ENCODE data around the gene KLK4. TPM values are rescaled to one million over a fixed set of nuclear protein-coding genes. Genes with fewer than 3 reads are reported as not detected.

Gene KLK4
- total and polyA plus RNA-seq, 10 of the 15 experiments (the other 5 are each of a cell fraction or from before 2014, with no cell fraction given) = 0.06 to 0.31 TPM; not detected in 8

GRCh38 chr19:50870417-50871089 lies 40.6 kb downstream of the KLK4 start:
- Histone ChIP-seq H4K20me1 (ENCODE audit: control insufficient read depth, insufficient read depth) (no peaks in the 10 kb centered on the region), H3K79me2 (ENCODE audit: control insufficient read depth, insufficient read depth, low read length) (no peaks in the 10 kb centered on the region), H3K27me3 (replicated peaks in 1 of 2; ENCODE audit: control insufficient read depth in 2 of 2, insufficient read depth in 2 of 2, low read length in 1 of 2) (peaks cover 0 to 2% of the 10 kb centered on the region in 2 experiments; a peak in 1 of 4 replicates), H3K9me3 (replicated peaks; ENCODE audit: control insufficient read depth, insufficient read depth, low read length) (no peaks in the 10 kb centered on the region; the same call in 2 of the 3 replicates), H2AFZ (ENCODE audit: control insufficient read depth, low read depth, low read length) (peak overlapping the region; percentile 41; the same call in 1 of the 2 replicates), H3K4me2 (ENCODE audit: control insufficient read depth, insufficient read depth) (no peak overlapping the region), H3K9ac (ENCODE audit: control insufficient read depth, insufficient read depth, low read length) (no peak overlapping the region), H3K4me1 (ENCODE audit: control insufficient read depth, insufficient read depth, low read length) (peaks cover under 1% of the 10 kb centered on the region; the same call in 1 of the 2 replicates), H3K36me3 (ENCODE audit: control insufficient read depth in 2 of 2, insufficient read depth in 2 of 2, low read length in 1 of 2) (no peaks in the 10 kb centered on the region), H3K4me3 (no peak overlapping the region), H3K27ac (ENCODE audit: control insufficient read depth, insufficient read depth) (no peak overlapping the region)
- WGBS (ENCODE audit: insufficient coverage, insufficient replicate concordance, low lambda C conversion rate, missing lambda C conversion rate) = 43% methylated on average over 26 of the region's 26 CpGs
- no TSS peak for BruUV-seq (replicated peaks)
- FAIRE-seq (no peak), DNase-seq (ENCODE audit: low read depth, low spot score) (no peak), ATAC-seq (no peak)
- SMC1A ChIA-PET (ENCODE audit: uncharacterized antibody, unreplicated experiment) = no interaction called here
- in situ Hi-C loops (cut with MboI) (no loop called here), intact Hi-C loops (cut with micrococcal nuclease; ENCODE audit: unreplicated experiment) (no loop called here)
- CTCF ChIA-PET = interaction anchor here (1.1 kb wide), 1 partner anchor 8 kb away, joined by 3 read pairs; no protein-coding TSS in a partner anchor
- POLR2A ChIA-PET = no interaction called here
- RAD21 ChIA-PET (ENCODE audit: unreplicated experiment) = no interaction called here
- TF ChIP-seq POLR2A (IDR thresholded peaks at IDR 0.05; ENCODE audit: low read depth, low read length) (0 out of 2 replicates have a peak, but pooled peaks have one; percentile 34), CREB1 (IDR thresholded peaks at IDR 0.05; ENCODE audit: low read depth) (peak; percentile 95), RAD21 (IDR thresholded peaks at IDR 0.05; ENCODE audit: insufficient read depth, low read depth, low read length) (peak; percentile 47), FOXK2 (IDR thresholded peaks at IDR 0.05) (no peak), RFX5 (IDR thresholded peaks at IDR 0.05; ENCODE audit: low read depth, low read length) (no peak), FOXM1 (IDR thresholded peaks at IDR 0.05; ENCODE audit: low read depth, low read length) (no peak), RCOR1 (conservative IDR thresholded peaks at IDR 0.05; ENCODE audit: low read depth, low read length) (no peak), CTCF (IDR thresholded peaks at IDR 0.05 in 2 of 3, conservative IDR thresholded peaks at IDR 0.05 in 1 of 3; ENCODE audit: control insufficient read depth in 2 of 3, extremely low read depth in 1 of 3, insufficient read depth in 1 of 3, low read depth in 3 of 3, low read length in 3 of 3) (peak in 1 of 3 experiments; percentile 35; a peak in 2 of 6 replicates), CREM (IDR thresholded peaks at IDR 0.05; ENCODE audit: low read depth) (peak; percentile 96), RUNX3 (IDR thresholded peaks at IDR 0.05; ENCODE audit: low read length) (peak; percentile 24; the same call in 1 of the 2 replicates), STAT1 (conservative IDR thresholded peaks at IDR 0.05) (no peak)
- TF ChIP-seq, protein P1, sequence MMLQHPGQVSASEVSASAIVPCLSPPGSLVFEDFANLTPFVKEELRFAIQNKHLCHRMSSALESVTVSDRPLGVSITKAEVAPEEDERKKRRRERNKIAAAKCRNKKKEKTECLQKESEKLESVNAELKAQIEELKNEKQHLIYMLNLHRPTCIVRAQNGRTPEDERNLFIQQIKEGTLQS (IDR thresholded peaks at IDR 0.05; ENCODE audit: borderline replicate concordance, extremely low read depth, low read depth, low read length) = peak; percentile 23; the same call in 1 of the 2 replicates

Measured in GM12878 (cell line).